ENCODE results near the gene ACSF3.

ACSF3 gene

GRCh38 chr16:89166696-89167424 lies 73.2 kb downstream of the ACSF3 start (continued):
- no peak for TF ChIP-seq TSHZ2 (CRISPR knock-in tag; IDR thresholded peaks at IDR 0.05)
- TF ChIP-seq ISL1 (CRISPR knock-in tag; IDR thresholded peaks at IDR 0.05): no peak

- ATAC-seq: peak; percentile 79
- TF ChIP-seq GLIS3 (CRISPR knock-in tag; IDR thresholded peaks at IDR 0.05) (no peak), TSHZ2 (CRISPR knock-in tag; IDR thresholded peaks at IDR 0.05) (peak; percentile 20; the same call in 1 of the 2 replicates), OSR1 (CRISPR knock-in tag; IDR thresholded peaks at IDR 0.05) (no peak), ZFP30 (CRISPR knock-in tag; IDR thresholded peaks at IDR 0.05) (no peak), CREB5 (CRISPR knock-in tag; IDR thresholded peaks at IDR 0.05; ENCODE audit: low read depth) (no peak), CSRNP3 (CRISPR knock-in tag; IDR thresholded peaks at IDR 0.05) (no peak)
Measured at GRCh38 chr16:89167425-89167941, 73.8 kb downstream of the ACSF3 start.

- no peak for ATAC-seq
- TF ChIP-seq BACH2 (CRISPR knock-in tag; IDR thresholded peaks at IDR 0.05; ENCODE audit: borderline replicate concordance) (no peak), ISL1 (CRISPR knock-in tag; IDR thresholded peaks at IDR 0.05) (no peak), PPARA (CRISPR knock-in tag; IDR thresholded peaks at IDR 0.05; ENCODE audit: borderline replicate concordance) (no peak), OSR1 (CRISPR knock-in tag; IDR thresholded peaks at IDR 0.05) (no peak), ZNF8 (CRISPR knock-in tag; IDR thresholded peaks at IDR 0.05) (no peak), CREB5 (CRISPR knock-in tag; IDR thresholded peaks at IDR 0.05; ENCODE audit: low read depth) (no peak), ZFP3 (CRISPR knock-in tag; IDR thresholded peaks at IDR 0.05) (no peak), ZC3H10 (CRISPR knock-in tag; IDR thresholded peaks at IDR 0.05) (no peak), RARB (CRISPR knock-in tag; IDR thresholded peaks at IDR 0.05) (no peak), ZNF70 (CRISPR knock-in tag; IDR thresholded peaks at IDR 0.05) (no peak), ARNTL (CRISPR knock-in tag; IDR thresholded peaks at IDR 0.05; ENCODE audit: borderline replicate concordance, low read depth) (no peak)
Measured at GRCh38 chr16:89168381-89169189, 74.9 kb downstream of the ACSF3 start.

- no peak for ATAC-seq
- TF ChIP-seq TOX (CRISPR knock-in tag; IDR thresholded peaks at IDR 0.05; ENCODE audit: borderline replicate concordance) (no peak), ARNTL (CRISPR knock-in tag; IDR thresholded peaks at IDR 0.05; ENCODE audit: borderline replicate concordance, low read depth) (no peak), ZNF70 (CRISPR knock-in tag; IDR thresholded peaks at IDR 0.05) (no peak), PATZ1 (CRISPR knock-in tag; IDR thresholded peaks at IDR 0.05; ENCODE audit: borderline replicate concordance) (no peak), CREB5 (CRISPR knock-in tag; IDR thresholded peaks at IDR 0.05; ENCODE audit: low read depth) (no peak)
Measured at GRCh38 chr16:89169778-89170177, 76.1 kb downstream of the ACSF3 start.

Measured in SK-N-SH treated with all-trans-retinoic acid at 6 μM for 48 hours (cell line).